Mucosa of stomach (tissue), 1 donor: ENCODE results near the gene SP6.

ENCODE experiments used
- H3K27me3 ChIP-seq: one replicate; pipeline ENCODE4 v1.7.0; 2013; ENCODE audit warnings: mild to moderate bottlenecking, low read length; ENCODE audit not compliant: control insufficient read depth, insufficient read depth
- H3K36me3 ChIP-seq: one replicate; pipeline ENCODE4 v1.7.0; 2013; ENCODE audit warnings: low read length; ENCODE audit not compliant: control insufficient read depth, insufficient read depth
- H3K4me1 ChIP-seq: one replicate; pipeline ENCODE4 v1.7.0; 2013; ENCODE audit warnings: mild to moderate bottlenecking, low read length; ENCODE audit not compliant: control insufficient read depth, insufficient read depth
- H3K4me3 ChIP-seq: one replicate; pipeline ENCODE4 v1.7.0; 2013; ENCODE audit warnings: low read length
- H3K9ac ChIP-seq: one replicate; pipeline ENCODE4 v1.7.0; 2013; ENCODE audit warnings: mild to moderate bottlenecking, low read length, moderate library complexity
- H3K9me3 ChIP-seq: one replicate; pipeline ENCODE4 v1.7.0; 2013; ENCODE audit warnings: mild to moderate bottlenecking, low read length, moderate library complexity; ENCODE audit not compliant: control insufficient read depth
- donor health status: Pancreatic carcinoma.

SP6 gene

DNA sequence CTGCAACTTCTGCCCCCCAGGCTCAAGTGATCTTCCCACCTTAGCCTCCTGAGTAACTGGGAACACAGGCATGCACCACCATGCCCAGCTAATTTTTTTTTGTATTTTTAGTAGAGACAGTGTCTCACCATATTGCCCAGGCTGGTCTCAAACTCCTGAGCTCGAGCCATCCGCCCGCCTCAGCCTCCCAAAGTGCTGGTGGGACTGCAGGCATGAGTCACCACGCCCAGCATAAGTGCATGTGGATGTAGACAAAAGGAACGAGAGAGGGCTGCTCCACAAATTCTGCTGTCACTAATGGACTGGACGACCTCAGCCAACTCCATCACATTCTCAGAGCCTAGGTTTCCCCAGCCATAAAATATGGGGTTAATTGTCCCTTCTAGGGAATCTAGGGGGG lies 37.3 kb upstream of the SP6 start:
- H3K4me3 ChIP-seq = no peak overlapping the region
- H3K9me3 ChIP-seq = no peaks in the 10 kb centered on the region
- peaks cover 25% of the 10 kb centered on the region for H3K4me1 ChIP-seq
- H3K27me3 ChIP-seq = no peaks in the 10 kb centered on the region
- H3K36me3 ChIP-seq = no peaks in the 10 kb centered on the region
- no peak overlapping the region for H3K9ac ChIP-seq

DNA sequence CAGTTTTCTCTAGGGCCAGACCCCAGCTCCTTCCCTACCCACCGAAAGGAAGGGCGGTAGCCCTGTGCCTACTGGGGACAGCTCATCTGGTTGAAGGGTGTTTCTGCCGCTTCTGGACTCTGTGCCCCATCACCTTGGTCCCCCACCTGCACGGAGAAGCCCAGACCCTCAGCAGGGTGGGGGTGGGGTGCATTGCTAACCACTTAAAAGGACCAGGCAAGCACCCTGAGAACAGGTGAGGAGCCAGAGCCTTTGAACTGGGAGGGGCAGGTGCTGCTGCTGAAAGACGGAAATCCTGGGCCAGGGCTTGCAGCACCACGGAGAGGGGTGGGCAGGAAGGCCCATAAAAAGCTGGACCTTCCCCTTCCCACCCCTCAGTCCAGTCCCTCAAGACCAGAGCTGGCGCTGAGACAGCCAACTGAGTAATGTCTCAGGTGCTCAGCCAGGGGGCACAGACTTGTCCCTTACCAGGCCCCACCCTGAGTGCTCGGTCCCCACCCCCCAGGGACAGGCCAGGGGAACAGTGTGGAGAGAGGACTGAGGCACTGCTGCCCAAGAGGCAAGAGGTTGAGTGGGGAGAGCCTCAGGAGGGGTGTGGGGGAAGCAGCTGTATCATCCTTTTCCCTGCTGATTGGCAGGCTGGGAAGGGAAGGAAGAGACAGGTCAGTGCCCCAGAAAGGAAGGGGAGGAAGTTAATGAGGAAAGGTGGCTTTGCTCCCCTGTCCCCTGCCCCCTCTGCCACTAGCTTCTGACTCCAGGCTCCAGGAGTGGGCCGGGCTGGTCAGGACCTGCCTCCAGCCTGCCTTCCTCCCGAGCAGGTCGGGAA lies 34.2 kb upstream of the SP6 start:
- no peak overlapping the region for H3K4me3 ChIP-seq
- H3K36me3 ChIP-seq = no peaks in the 10 kb centered on the region
- peaks cover 39% of the 10 kb centered on the region for H3K4me1 ChIP-seq
- H3K27me3 ChIP-seq = peaks cover 3% of the 10 kb centered on the region
- no peaks in the 10 kb centered on the region for H3K9me3 ChIP-seq
- no peak overlapping the region for H3K9ac ChIP-seq

GRCh38 chr17:47884427-47884740 lies 33.4 kb upstream of the SP6 start:
- H3K4me1 ChIP-seq = peaks cover 39% of the 10 kb centered on the region
- no peak overlapping the region for H3K4me3 ChIP-seq
- no peak overlapping the region for H3K9ac ChIP-seq
- H3K9me3 ChIP-seq = no peaks in the 10 kb centered on the region
- H3K36me3 ChIP-seq = no peaks in the 10 kb centered on the region
- peaks cover 3% of the 10 kb centered on the region for H3K27me3 ChIP-seq

DNA sequence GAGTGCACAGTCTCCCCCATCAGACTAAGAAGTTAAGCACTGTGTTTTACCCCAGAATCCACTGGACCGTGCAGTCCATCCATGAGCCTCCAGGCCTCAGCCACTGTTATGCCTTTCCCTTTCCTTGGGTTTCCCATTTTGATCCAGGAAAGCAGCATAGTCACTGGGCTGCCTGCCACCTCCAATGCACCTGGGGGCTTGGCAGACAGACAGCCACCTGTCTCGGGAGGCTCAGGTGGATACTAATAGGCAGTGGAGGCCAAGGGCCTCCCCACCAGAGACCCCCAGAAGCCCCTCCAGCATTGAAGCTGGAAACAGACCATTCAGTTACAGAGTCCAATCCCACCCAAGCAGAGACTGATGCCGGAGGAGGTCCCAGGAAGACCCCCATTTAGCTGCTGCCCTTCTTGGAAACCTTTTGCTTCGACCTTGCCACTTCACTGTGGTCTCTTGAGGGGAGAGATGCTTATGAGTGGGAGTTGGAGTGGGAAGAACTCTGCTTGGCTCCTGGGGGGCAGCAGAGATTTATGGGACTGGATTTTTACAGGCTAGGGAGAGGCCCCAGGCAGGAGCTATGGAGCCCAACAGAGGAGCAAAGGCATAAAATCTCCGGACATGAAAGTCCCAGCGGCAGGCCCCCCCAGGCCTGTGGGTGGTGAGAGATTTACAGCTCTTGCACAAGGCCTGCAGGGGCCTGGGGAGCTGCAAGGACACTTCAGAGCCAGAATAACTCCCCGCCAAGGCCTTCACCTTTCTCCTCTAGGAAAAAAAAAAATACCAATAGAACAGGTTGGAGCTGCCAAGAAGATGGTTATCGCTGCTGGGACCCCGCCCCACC lies 32.8 kb upstream of the SP6 start:
- no peak overlapping the region for H3K9ac ChIP-seq
- H3K9me3 ChIP-seq = no peaks in the 10 kb centered on the region
- H3K4me3 ChIP-seq = no peak overlapping the region
- H3K27me3 ChIP-seq = peaks cover 3% of the 10 kb centered on the region
- peaks cover 39% of the 10 kb centered on the region for H3K4me1 ChIP-seq
- no peaks in the 10 kb centered on the region for H3K36me3 ChIP-seq

- Histone ChIP-seq H3K9me3 (no peaks in the 10 kb centered on the region), H3K4me3 (peak overlapping the region; percentile 9), H3K9ac (no peak overlapping the region), H3K27me3 (peaks cover 10% of the 10 kb centered on the region), H3K4me1 (peaks cover 39% of the 10 kb centered on the region), H3K36me3 (no peaks in the 10 kb centered on the region)
Observed at GRCh38 chr17:47882695-47883588, 32.0 kb upstream of the SP6 start.

DNA sequence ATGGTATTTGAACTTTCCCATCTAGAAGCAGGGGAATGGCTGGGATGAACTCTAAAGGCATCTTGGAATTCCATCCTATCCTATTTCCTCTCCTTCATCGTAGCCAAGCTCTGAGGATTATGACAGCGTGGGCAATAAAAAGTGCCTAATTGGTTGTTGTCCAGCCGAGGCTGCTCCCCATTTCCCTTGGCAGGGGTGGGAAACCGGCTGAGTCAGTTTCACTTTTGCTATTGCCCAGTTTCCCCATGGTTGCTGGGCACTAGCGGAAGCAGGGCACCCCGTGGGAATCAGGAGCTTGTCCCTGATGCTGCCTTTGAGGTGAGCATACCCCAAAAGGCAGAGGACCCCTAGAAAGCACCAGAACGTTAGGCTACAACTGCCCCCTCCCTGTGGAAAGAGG lies 31.3 kb upstream of the SP6 start:
- H3K27me3 ChIP-seq = peaks cover 17% of the 10 kb centered on the region
- H3K9ac ChIP-seq = no peak overlapping the region
- no peaks in the 10 kb centered on the region for H3K36me3 ChIP-seq
- H3K9me3 ChIP-seq = no peaks in the 10 kb centered on the region
- peaks cover 39% of the 10 kb centered on the region for H3K4me1 ChIP-seq
- peak overlapping the region; percentile 9 for H3K4me3 ChIP-seq

GRCh38 chr17:47879776-47880454 lies 29.0 kb upstream of the SP6 start:
- Histone ChIP-seq H3K27me3 (peaks cover 31% of the 10 kb centered on the region), H3K36me3 (no peaks in the 10 kb centered on the region), H3K4me3 (no peak overlapping the region), H3K9me3 (no peaks in the 10 kb centered on the region), H3K9ac (no peak overlapping the region), H3K4me1 (peaks cover 31% of the 10 kb centered on the region)

- Histone ChIP-seq H3K4me3 (no peak overlapping the region), H3K27me3 (peaks cover 39% of the 10 kb centered on the region), H3K4me1 (peaks cover 23% of the 10 kb centered on the region), H3K9ac (no peak overlapping the region), H3K9me3 (no peaks in the 10 kb centered on the region), H3K36me3 (no peaks in the 10 kb centered on the region)
Observed at GRCh38 chr17:47879028-47879585, 28.1 kb upstream of the SP6 start.

GRCh38 chr17:47878203-47879027 lies 27.5 kb upstream of the SP6 start:
- H3K9ac ChIP-seq = no peak overlapping the region
- H3K36me3 ChIP-seq = no peaks in the 10 kb centered on the region
- H3K4me3 ChIP-seq = no peak overlapping the region
- no peaks in the 10 kb centered on the region for H3K9me3 ChIP-seq
- peaks cover 46% of the 10 kb centered on the region for H3K27me3 ChIP-seq
- H3K4me1 ChIP-seq = peaks cover 16% of the 10 kb centered on the region

GRCh38 chr17:47877368-47878034 lies 26.5 kb upstream of the SP6 start:
- Histone ChIP-seq H3K4me1 (peaks cover 12% of the 10 kb centered on the region), H3K36me3 (no peaks in the 10 kb centered on the region), H3K4me3 (no peak overlapping the region), H3K9me3 (no peaks in the 10 kb centered on the region), H3K9ac (no peak overlapping the region), H3K27me3 (peaks cover 55% of the 10 kb centered on the region)
